K562 (cell line): ENCODE measurements around the gene DCUN1D1.

ENCODE experiments used
- BMI1 ChIP-seq: fragments of 150-350 bp; IDR thresholded peaks from 2 replicates; pipeline ENCODE4 v1.6.1; 2014; ENCODE audit warnings: low read length
- CHD2 ChIP-seq: IDR thresholded peaks from 2 replicates; pipeline ENCODE4 v1.6.1; 2011; ENCODE audit warnings: low read depth, low read length
- HSF4 ChIP-seq: fragments of 250-450 bp; sonication (Bioruptor Pico); IDR thresholded peaks from 2 replicates; pipeline ENCODE4 v2.1.2; 2022; ENCODE audit warnings: mild to moderate bottlenecking, moderate library complexity, borderline replicate concordance
- POLR3G ChIP-seq: IDR thresholded peaks from 2 replicates; pipeline ENCODE4 v1.6.1; 2011; ENCODE audit not compliant: insufficient read length, insufficient replicate concordance; ENCODE audit errors: extremely low read depth
- TAF7 ChIP-seq: fragments of 450-650 bp; IDR thresholded peaks from 2 replicates; pipeline ENCODE4 v1.6.1; 2016; ENCODE audit warnings: missing genetic modification characterization, missing compliant biosample characterization
- ZNF124 ChIP-seq: sonication (generic); formaldehyde crosslinking; IDR thresholded peaks from 2 replicates; pipeline ENCODE4 v1.8.1; 2022; ENCODE audit warnings: missing genetic modification reagents
- TF ChIP-seq, protein P1 (sequence below): IDR thresholded peaks from 2 replicates; pipeline ENCODE4 v1.6.1; 2011; ENCODE audit not compliant: insufficient read length; ENCODE audit errors: extremely low read depth
- TF ChIP-seq, protein P2 (sequence below): sonication (generic); formaldehyde crosslinking; IDR thresholded peaks from 2 replicates; pipeline ENCODE4 v1.8.0; 2022; ENCODE audit warnings: mild to moderate bottlenecking, missing genetic modification reagents
- TF ChIP-seq, protein P3 (sequence below), 3 experiments: IDR thresholded peaks in 2 of 3; conservative IDR thresholded peaks in 1 of 3; 2 replicates each; pipeline ENCODE4 v1.5.1; 2011 to 2012; ENCODE audit warnings: low read length in 3 of 3, mild to moderate bottlenecking in 3 of 3, control low read depth in 2 of 3, improper control_type of control experiment in 1 of 3, inconsistent platforms in 1 of 3, low read depth in 1 of 3, mixed read lengths in 1 of 3, moderate library complexity in 1 of 3; ENCODE audit not compliant: insufficient read depth in 2 of 3

DNA sequence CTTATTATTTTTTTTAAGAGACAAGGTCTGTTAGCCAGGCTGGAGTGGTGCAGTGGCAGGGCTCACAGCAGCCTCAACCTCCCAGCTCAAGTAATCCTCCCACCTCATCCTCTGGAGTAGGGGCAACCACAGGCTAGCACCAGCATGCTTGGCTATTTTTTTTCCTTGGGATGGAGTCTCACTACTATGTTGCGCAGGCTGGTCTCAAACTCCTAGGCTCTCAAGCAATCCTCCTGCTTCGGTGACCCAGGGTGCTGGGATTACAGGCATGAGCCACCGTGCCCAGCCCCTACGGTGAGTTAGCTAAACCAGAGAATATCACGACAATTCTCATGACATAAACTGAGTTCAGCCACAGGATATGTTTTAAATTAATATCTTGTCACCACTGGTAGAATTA, 2.0 kb downstream of the DCUN1D1 start:
- TF ChIP-seq, protein P1, sequence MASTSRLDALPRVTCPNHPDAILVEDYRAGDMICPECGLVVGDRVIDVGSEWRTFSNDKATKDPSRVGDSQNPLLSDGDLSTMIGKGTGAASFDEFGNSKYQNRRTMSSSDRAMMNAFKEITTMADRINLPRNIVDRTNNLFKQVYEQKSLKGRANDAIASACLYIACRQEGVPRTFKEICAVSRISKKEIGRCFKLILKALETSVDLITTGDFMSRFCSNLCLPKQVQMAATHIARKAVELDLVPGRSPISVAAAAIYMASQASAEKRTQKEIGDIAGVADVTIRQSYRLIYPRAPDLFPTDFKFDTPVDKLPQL = no peak
- TF ChIP-seq HSF4 (CRISPR knock-in tag) = no peak
- TF ChIP-seq, protein P2, sequence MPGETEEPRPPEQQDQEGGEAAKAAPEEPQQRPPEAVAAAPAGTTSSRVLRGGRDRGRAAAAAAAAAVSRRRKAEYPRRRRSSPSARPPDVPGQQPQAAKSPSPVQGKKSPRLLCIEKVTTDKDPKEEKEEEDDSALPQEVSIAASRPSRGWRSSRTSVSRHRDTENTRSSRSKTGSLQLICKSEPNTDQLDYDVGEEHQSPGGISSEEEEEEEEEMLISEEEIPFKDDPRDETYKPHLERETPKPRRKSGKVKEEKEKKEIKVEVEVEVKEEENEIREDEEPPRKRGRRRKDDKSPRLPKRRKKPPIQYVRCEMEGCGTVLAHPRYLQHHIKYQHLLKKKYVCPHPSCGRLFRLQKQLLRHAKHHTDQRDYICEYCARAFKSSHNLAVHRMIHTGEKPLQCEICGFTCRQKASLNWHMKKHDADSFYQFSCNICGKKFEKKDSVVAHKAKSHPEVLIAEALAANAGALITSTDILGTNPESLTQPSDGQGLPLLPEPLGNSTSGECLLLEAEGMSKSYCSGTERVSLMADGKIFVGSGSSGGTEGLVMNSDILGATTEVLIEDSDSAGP (CRISPR knock-in tag) = no peak
- TF ChIP-seq TAF7 (tag) = no peak
- TF ChIP-seq BMI1 = no peak
- TF ChIP-seq, protein P3, sequence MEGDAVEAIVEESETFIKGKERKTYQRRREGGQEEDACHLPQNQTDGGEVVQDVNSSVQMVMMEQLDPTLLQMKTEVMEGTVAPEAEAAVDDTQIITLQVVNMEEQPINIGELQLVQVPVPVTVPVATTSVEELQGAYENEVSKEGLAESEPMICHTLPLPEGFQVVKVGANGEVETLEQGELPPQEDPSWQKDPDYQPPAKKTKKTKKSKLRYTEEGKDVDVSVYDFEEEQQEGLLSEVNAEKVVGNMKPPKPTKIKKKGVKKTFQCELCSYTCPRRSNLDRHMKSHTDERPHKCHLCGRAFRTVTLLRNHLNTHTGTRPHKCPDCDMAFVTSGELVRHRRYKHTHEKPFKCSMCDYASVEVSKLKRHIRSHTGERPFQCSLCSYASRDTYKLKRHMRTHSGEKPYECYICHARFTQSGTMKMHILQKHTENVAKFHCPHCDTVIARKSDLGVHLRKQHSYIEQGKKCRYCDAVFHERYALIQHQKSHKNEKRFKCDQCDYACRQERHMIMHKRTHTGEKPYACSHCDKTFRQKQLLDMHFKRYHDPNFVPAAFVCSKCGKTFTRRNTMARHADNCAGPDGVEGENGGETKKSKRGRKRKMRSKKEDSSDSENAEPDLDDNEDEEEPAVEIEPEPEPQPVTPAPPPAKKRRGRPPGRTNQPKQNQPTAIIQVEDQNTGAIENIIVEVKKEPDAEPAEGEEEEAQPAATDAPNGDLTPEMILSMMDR (IDR thresholded peaks at IDR 0.05 in 2 of 3, conservative IDR thresholded peaks at IDR 0.05 in 1 of 3; ENCODE audit: insufficient read depth in 2 of 3, low read depth in 1 of 3, low read length in 3 of 3) = no peak
- TF ChIP-seq CHD2 = no peak
- no peak for TF ChIP-seq ZNF124 (CRISPR knock-in tag)
- no peak for TF ChIP-seq POLR3G
